ENCODE measurements around the gene UST.

The UST gene

GRCh38 chr6:148962854-148963515 is 216.2 kb downstream of the UST start:
- H3K9ac ChIP-seq (ENCODE audit: low read length), result no peak overlapping the region
- H3K27me3 ChIP-seq (ENCODE audit: control insufficient read depth, insufficient read depth, low read length), result no peaks in the 10 kb centered on the region
- H3K4me3 ChIP-seq (ENCODE audit: low read depth, low read length), result no peak overlapping the region
- no peak overlapping the region for H3K27ac ChIP-seq (ENCODE audit: low read depth, low read length)
- no peaks in the 10 kb centered on the region for H3K9me3 ChIP-seq (ENCODE audit: control insufficient read depth, insufficient read depth, low read depth, low read length)
- peaks cover 41% of the 10 kb centered on the region for H3K4me1 ChIP-seq (ENCODE audit: control insufficient read depth, insufficient read depth, low read length)
- H3K36me3 ChIP-seq (ENCODE audit: control insufficient read depth, insufficient read depth, low read length), result peaks cover 19% of the 10 kb centered on the region

GRCh38 chr6:148963738-148964137 is 216.9 kb downstream of the UST start:
- H3K4me3 ChIP-seq (ENCODE audit: low read depth, low read length), result no peak overlapping the region
- peaks cover 38% of the 10 kb centered on the region for H3K4me1 ChIP-seq (ENCODE audit: control insufficient read depth, insufficient read depth, low read length)
- no peaks in the 10 kb centered on the region for H3K27me3 ChIP-seq (ENCODE audit: control insufficient read depth, insufficient read depth, low read length)
- H3K9me3 ChIP-seq (ENCODE audit: control insufficient read depth, insufficient read depth, low read depth, low read length), result no peaks in the 10 kb centered on the region
- peak overlapping the region; percentile 4; the same call in 1 of the 2 replicates for H3K27ac ChIP-seq (ENCODE audit: low read depth, low read length)
- peaks cover 19% of the 10 kb centered on the region for H3K36me3 ChIP-seq (ENCODE audit: control insufficient read depth, insufficient read depth, low read length)
- no peak overlapping the region for H3K9ac ChIP-seq (ENCODE audit: low read length)

GRCh38 chr6:148964467-148964866 is 217.6 kb downstream of the UST start:
- Histone ChIP-seq H3K9me3 (ENCODE audit: control insufficient read depth, insufficient read depth, low read depth, low read length) (no peaks in the 10 kb centered on the region), H3K27ac (ENCODE audit: low read depth, low read length) (peak overlapping the region; percentile 4; the same call in 1 of the 2 replicates), H3K36me3 (ENCODE audit: control insufficient read depth, insufficient read depth, low read length) (peaks cover 19% of the 10 kb centered on the region), H3K9ac (ENCODE audit: low read length) (no peak overlapping the region), H3K4me1 (ENCODE audit: control insufficient read depth, insufficient read depth, low read length) (peaks cover 35% of the 10 kb centered on the region), H3K27me3 (ENCODE audit: control insufficient read depth, insufficient read depth, low read length) (no peaks in the 10 kb centered on the region), H3K4me3 (ENCODE audit: low read depth, low read length) (no peak overlapping the region)

- Histone ChIP-seq H3K27ac (ENCODE audit: low read depth, low read length) (no peak overlapping the region), H3K27me3 (ENCODE audit: control insufficient read depth, insufficient read depth, low read length) (no peaks in the 10 kb centered on the region), H3K9ac (ENCODE audit: low read length) (no peak overlapping the region), H3K4me1 (ENCODE audit: control insufficient read depth, insufficient read depth, low read length) (peaks cover 41% of the 10 kb centered on the region), H3K9me3 (ENCODE audit: control insufficient read depth, insufficient read depth, low read depth, low read length) (no peaks in the 10 kb centered on the region), H3K36me3 (ENCODE audit: control insufficient read depth, insufficient read depth, low read length) (peaks cover 19% of the 10 kb centered on the region), H3K4me3 (ENCODE audit: low read depth, low read length) (no peak overlapping the region)
Observed at GRCh38 chr6:148965287-148965686, 218.5 kb downstream of the UST start.

- Histone ChIP-seq H3K4me3 (ENCODE audit: low read depth, low read length) (no peak overlapping the region), H3K9me3 (ENCODE audit: control insufficient read depth, insufficient read depth, low read depth, low read length) (no peaks in the 10 kb centered on the region), H3K4me1 (ENCODE audit: control insufficient read depth, insufficient read depth, low read length) (peaks cover 47% of the 10 kb centered on the region), H3K27ac (ENCODE audit: low read depth, low read length) (0 out of 2 replicates have a peak overlapping the region, but pooled peaks have one; percentile 12), H3K36me3 (ENCODE audit: control insufficient read depth, insufficient read depth, low read length) (peaks cover 24% of the 10 kb centered on the region), H3K27me3 (ENCODE audit: control insufficient read depth, insufficient read depth, low read length) (no peaks in the 10 kb centered on the region), H3K9ac (ENCODE audit: low read length) (no peak overlapping the region)
Observed at GRCh38 chr6:148967011-148967520, 220.2 kb downstream of the UST start.

GRCh38 chr6:148967541-148967956 is 220.7 kb downstream of the UST start:
- H3K9ac ChIP-seq (ENCODE audit: low read length), result no peak overlapping the region
- H3K27me3 ChIP-seq (ENCODE audit: control insufficient read depth, insufficient read depth, low read length), result no peaks in the 10 kb centered on the region
- peaks cover 24% of the 10 kb centered on the region for H3K36me3 ChIP-seq (ENCODE audit: control insufficient read depth, insufficient read depth, low read length)
- peaks cover 52% of the 10 kb centered on the region for H3K4me1 ChIP-seq (ENCODE audit: control insufficient read depth, insufficient read depth, low read length)
- no peaks in the 10 kb centered on the region for H3K9me3 ChIP-seq (ENCODE audit: control insufficient read depth, insufficient read depth, low read depth, low read length)
- peak overlapping the region; percentile 12; the same call in 1 of the 2 replicates for H3K27ac ChIP-seq (ENCODE audit: low read depth, low read length)
- no peak overlapping the region for H3K4me3 ChIP-seq (ENCODE audit: low read depth, low read length)

- Histone ChIP-seq H3K9me3 (ENCODE audit: control insufficient read depth, insufficient read depth, low read depth, low read length) (no peaks in the 10 kb centered on the region), H3K4me1 (ENCODE audit: control insufficient read depth, insufficient read depth, low read length) (peaks cover 54% of the 10 kb centered on the region), H3K9ac (ENCODE audit: low read length) (no peak overlapping the region), H3K36me3 (ENCODE audit: control insufficient read depth, insufficient read depth, low read length) (peaks cover 22% of the 10 kb centered on the region), H3K27me3 (ENCODE audit: control insufficient read depth, insufficient read depth, low read length) (no peaks in the 10 kb centered on the region), H3K27ac (ENCODE audit: low read depth, low read length) (no peak overlapping the region), H3K4me3 (ENCODE audit: low read depth, low read length) (no peak overlapping the region)
Observed at GRCh38 chr6:148968771-148969602, 222.2 kb downstream of the UST start.

GRCh38 chr6:148969603-148970061 is 222.8 kb downstream of the UST start:
- no peak overlapping the region for H3K9ac ChIP-seq (ENCODE audit: low read length)
- H3K27ac ChIP-seq (ENCODE audit: low read depth, low read length), result no peak overlapping the region
- peaks cover 51% of the 10 kb centered on the region for H3K4me1 ChIP-seq (ENCODE audit: control insufficient read depth, insufficient read depth, low read length)

GRCh38 chr6:148971031-148971927 is 224.4 kb downstream of the UST start:
- H3K36me3 ChIP-seq (ENCODE audit: control insufficient read depth, insufficient read depth, low read length), result peaks cover 12% of the 10 kb centered on the region
- H3K4me1 ChIP-seq (ENCODE audit: control insufficient read depth, insufficient read depth, low read length), result peaks cover 51% of the 10 kb centered on the region
- no peaks in the 10 kb centered on the region for H3K27me3 ChIP-seq (ENCODE audit: control insufficient read depth, insufficient read depth, low read length)
- H3K9ac ChIP-seq (ENCODE audit: low read length), result no peak overlapping the region
- H3K4me3 ChIP-seq (ENCODE audit: low read depth, low read length), result no peak overlapping the region
- H3K9me3 ChIP-seq (ENCODE audit: control insufficient read depth, insufficient read depth, low read depth, low read length), result no peaks in the 10 kb centered on the region
- H3K27ac ChIP-seq (ENCODE audit: low read depth, low read length), result no peak overlapping the region

More at GRCh38 chr6:148969603-148970061, 222.8 kb downstream of the UST start:
- Histone ChIP-seq H3K36me3 (ENCODE audit: control insufficient read depth, insufficient read depth, low read length) (peaks cover 17% of the 10 kb centered on the region), H3K27me3 (ENCODE audit: control insufficient read depth, insufficient read depth, low read length) (no peaks in the 10 kb centered on the region), H3K4me3 (ENCODE audit: low read depth, low read length) (no peak overlapping the region), H3K9me3 (ENCODE audit: control insufficient read depth, insufficient read depth, low read depth, low read length) (no peaks in the 10 kb centered on the region)

GRCh38 chr6:148972481-148972880 is 225.7 kb downstream of the UST start:
- Histone ChIP-seq H3K4me1 (ENCODE audit: control insufficient read depth, insufficient read depth, low read length) (peaks cover 45% of the 10 kb centered on the region), H3K27ac (ENCODE audit: low read depth, low read length) (no peak overlapping the region), H3K4me3 (ENCODE audit: low read depth, low read length) (0 out of 2 replicates have a peak overlapping the region, but pooled peaks have one; percentile 6), H3K27me3 (ENCODE audit: control insufficient read depth, insufficient read depth, low read length) (no peaks in the 10 kb centered on the region), H3K9me3 (ENCODE audit: control insufficient read depth, insufficient read depth, low read depth, low read length) (no peaks in the 10 kb centered on the region), H3K9ac (ENCODE audit: low read length) (no peak overlapping the region), H3K36me3 (ENCODE audit: control insufficient read depth, insufficient read depth, low read length) (peaks cover 12% of the 10 kb centered on the region; the same call in 1 of the 2 replicates)
